A549 (cell line): ENCODE results near the gene IGSF9.

Experiments used
- BHLHE40 ChIP-seq: IDR thresholded peaks from 2 replicates; pipeline ENCODE4 v1.6.1; 2012; ENCODE audit warnings: low read depth, low read length, inconsistent platforms
- CHD4 ChIP-seq: fragments of 200-600 bp; sonication (generic); IDR thresholded peaks from 2 replicates; pipeline ENCODE4 v1.6.1; 2016; ENCODE audit warnings: antibody characterized with exemption, mild to moderate bottlenecking, borderline replicate concordance
- CTCF ChIP-seq: fragments of >200 bp; sonication (Bioruptor Twin); formaldehyde crosslinking; IDR thresholded peaks from 3 replicates; pipeline ENCODE4 v1.5.1; 2016
- EHMT2 ChIP-seq: fragments of 200-600 bp; sonication (generic); IDR thresholded peaks from 2 replicates; pipeline ENCODE4 v1.6.1; 2016; ENCODE audit warnings: antibody characterized with exemption, low read depth, mild to moderate bottlenecking, moderate library complexity
- HOXA7 ChIP-seq: fragments of 250-450 bp; sonication (Bioruptor Pico); IDR thresholded peaks from 2 replicates; pipeline ENCODE4 v1.5.0; 2020; ENCODE audit warnings: mild to moderate bottlenecking, moderate library complexity
- JUN ChIP-seq, 2 experiments: fragments of >200 bp; sonication (Bioruptor Twin); formaldehyde crosslinking; IDR thresholded peaks; 2 replicates in 1 of 2; 3 replicates in 1 of 2; pipeline ENCODE4 v1.6.1; 2016 to 2017
- REST ChIP-seq: fragments of 200-600 bp; sonication (generic); IDR thresholded peaks from 2 replicates; pipeline ENCODE4 v1.6.1; 2016; ENCODE audit warnings: antibody characterized with exemption, mild to moderate bottlenecking, moderate library complexity

DNA sequence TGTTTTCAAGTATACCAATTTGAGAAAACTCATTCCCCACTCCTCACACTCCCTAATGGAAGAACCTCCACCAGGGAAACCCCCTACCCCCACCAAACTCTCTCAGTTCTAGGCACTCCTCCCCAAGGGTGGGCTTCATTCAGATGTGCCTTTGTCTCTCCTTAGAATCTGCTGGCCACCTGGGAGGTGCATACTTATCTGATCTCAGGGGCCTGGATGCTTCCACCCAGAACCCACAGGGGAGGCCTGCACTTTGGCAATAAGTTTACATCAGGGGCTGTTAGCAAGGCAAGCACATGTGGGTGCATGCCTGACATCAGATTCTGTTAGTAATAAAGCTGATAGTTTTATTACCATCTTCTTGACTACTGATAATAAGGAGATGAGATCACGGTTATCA is 41.1 kb upstream of the IGSF9 start:
- TF ChIP-seq CTCF (no peak), JUN (IDR thresholded peaks at IDR 0.05) (no peak), CHD4 (no peak), EHMT2 (no peak), HOXA7 (CRISPR knock-in tag) (no peak), REST (no peak), BHLHE40 (no peak)
